Measurements from ENCODE around the gene POC1A.

DNA sequence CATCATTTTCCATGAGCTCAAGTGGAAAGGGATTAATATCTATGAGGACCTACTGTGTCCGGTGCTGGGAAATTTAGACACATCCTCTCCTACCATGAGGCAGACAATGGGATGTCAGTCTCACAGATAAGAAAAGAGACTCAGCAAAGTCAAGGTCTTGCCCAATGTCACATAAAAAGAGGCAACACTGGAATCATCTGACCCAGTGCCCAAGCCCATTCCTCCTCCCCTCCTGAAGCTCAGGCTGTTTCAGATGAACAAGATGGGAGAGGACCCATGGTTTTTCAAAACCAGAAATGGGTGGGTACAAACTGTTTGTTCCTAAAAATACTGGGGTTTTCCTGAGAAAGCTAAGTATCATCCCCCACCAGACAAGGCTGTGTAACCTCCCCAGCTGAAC is 22.2 kb downstream of the POC1A start:
- TF ChIP-seq, protein P1, sequence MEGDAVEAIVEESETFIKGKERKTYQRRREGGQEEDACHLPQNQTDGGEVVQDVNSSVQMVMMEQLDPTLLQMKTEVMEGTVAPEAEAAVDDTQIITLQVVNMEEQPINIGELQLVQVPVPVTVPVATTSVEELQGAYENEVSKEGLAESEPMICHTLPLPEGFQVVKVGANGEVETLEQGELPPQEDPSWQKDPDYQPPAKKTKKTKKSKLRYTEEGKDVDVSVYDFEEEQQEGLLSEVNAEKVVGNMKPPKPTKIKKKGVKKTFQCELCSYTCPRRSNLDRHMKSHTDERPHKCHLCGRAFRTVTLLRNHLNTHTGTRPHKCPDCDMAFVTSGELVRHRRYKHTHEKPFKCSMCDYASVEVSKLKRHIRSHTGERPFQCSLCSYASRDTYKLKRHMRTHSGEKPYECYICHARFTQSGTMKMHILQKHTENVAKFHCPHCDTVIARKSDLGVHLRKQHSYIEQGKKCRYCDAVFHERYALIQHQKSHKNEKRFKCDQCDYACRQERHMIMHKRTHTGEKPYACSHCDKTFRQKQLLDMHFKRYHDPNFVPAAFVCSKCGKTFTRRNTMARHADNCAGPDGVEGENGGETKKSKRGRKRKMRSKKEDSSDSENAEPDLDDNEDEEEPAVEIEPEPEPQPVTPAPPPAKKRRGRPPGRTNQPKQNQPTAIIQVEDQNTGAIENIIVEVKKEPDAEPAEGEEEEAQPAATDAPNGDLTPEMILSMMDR (IDR thresholded peaks at IDR 0.05; ENCODE audit: insufficient read depth, low read depth, low read length) = no peak
- no peak for TF ChIP-seq EZH2 (IDR thresholded peaks at IDR 0.05; ENCODE audit: insufficient read depth, low read length)
